Measurements from ENCODE around the gene PTPN14.

Gene PTPN14

GRCh38 chr1:214386747-214387146 lies 164.7 kb downstream of the PTPN14 start:
- no peak for DNase-seq

- no peak for DNase-seq
Measured at GRCh38 chr1:214386333-214386732, 165.1 kb downstream of the PTPN14 start.

- no peak for DNase-seq
Measured at GRCh38 chr1:214385428-214385827, 166.0 kb downstream of the PTPN14 start.

- no peak for DNase-seq
Measured at GRCh38 chr1:214384373-214385079, 166.9 kb downstream of the PTPN14 start.

GRCh38 chr1:214383381-214384372 lies 167.7 kb downstream of the PTPN14 start:
- no peak for DNase-seq

- DNase-seq = no peak
Measured at GRCh38 chr1:214380986-214381695, 170.3 kb downstream of the PTPN14 start.

GRCh38 chr1:214380396-214380795 lies 171.0 kb downstream of the PTPN14 start:
- no peak for DNase-seq

GRCh38 chr1:214379236-214379970 lies 172.0 kb downstream of the PTPN14 start:
- no peak for DNase-seq

- no peak for DNase-seq
Measured at GRCh38 chr1:214378492-214378891, 172.9 kb downstream of the PTPN14 start.

GRCh38 chr1:214377886-214378285 lies 173.5 kb downstream of the PTPN14 start:
- no peak for DNase-seq

- no peak for DNase-seq
Measured at GRCh38 chr1:214377485-214377884, 173.9 kb downstream of the PTPN14 start.

- DNase-seq = no peak
Measured at GRCh38 chr1:214372092-214372491, 179.3 kb downstream of the PTPN14 start.

- no peak for DNase-seq
Measured at GRCh38 chr1:214370615-214371014, 180.8 kb downstream of the PTPN14 start.

GRCh38 chr1:214369364-214369763 lies 182.0 kb downstream of the PTPN14 start:
- no peak for DNase-seq

- DNase-seq = no peak
Measured at GRCh38 chr1:214367841-214368240, 183.6 kb downstream of the PTPN14 start.

GRCh38 chr1:214364786-214365295 lies 186.6 kb downstream of the PTPN14 start:
- DNase-seq = no peak

GRCh38 chr1:214364386-214364785 lies 187.0 kb downstream of the PTPN14 start:
- DNase-seq = no peak

GRCh38 chr1:214363386-214363785 lies 188.0 kb downstream of the PTPN14 start:
- DNase-seq = no peak

- DNase-seq = no peak
Measured at GRCh38 chr1:214362188-214362882, 189.1 kb downstream of the PTPN14 start.

GRCh38 chr1:214361636-214362035 lies 189.8 kb downstream of the PTPN14 start:
- DNase-seq = no peak

- DNase-seq = no peak
Measured at GRCh38 chr1:214360525-214361164, 190.8 kb downstream of the PTPN14 start.

All from activated effector memory CD4-positive, alpha-beta T cell treated with Interleukin-2 at 50 U/mL for 16 hours (primary cell).